Tibial nerve (tissue), 4 donors: Measurements from ENCODE around the gene CALML4. TPM values are rescaled to one million over a fixed set of nuclear protein-coding genes. Genes with fewer than 3 reads are reported as not detected.

Experiments
- DNase-seq, 2 donors: peaks; one replicate each; pipeline ENCODE4 v3.0.0-alpha.2; 2019; ENCODE audit warnings: low spot score in 2 of 2
- H3K27ac ChIP-seq, 4 donors: fragments of 200-600 bp; sonication (generic) in 3 of 4; one replicate each; pipeline ENCODE4 v1.5.1; 2017 to 2019; ENCODE audit warnings: mild to moderate bottlenecking in 1 of 4
- H3K27me3 ChIP-seq, 2 donors: fragments of 200-600 bp; sonication (generic) in 1 of 2; one replicate each; pipeline versions ENCODE4 v1.5.1 to v1.6.0; 2017 to 2019
- H3K36me3 ChIP-seq, 3 donors: fragments of 200-600 bp; sonication (generic); one replicate each; pipeline ENCODE4 v1.5.1; 2018 to 2019
- H3K4me1 ChIP-seq, 4 donors: fragments of 200-600 bp; sonication (generic) in 3 of 4; one replicate each; pipeline ENCODE4 v1.5.1; 2017 to 2019
- H3K4me3 ChIP-seq, 4 donors: fragments of 200-600 bp; sonication (generic) in 3 of 4; one replicate each; pipeline ENCODE4 v1.5.1; 2017 to 2019; ENCODE audit warnings: mild to moderate bottlenecking in 1 of 4, moderate library complexity in 1 of 4
- H3K9me3 ChIP-seq, 4 donors: fragments of 200-600 bp; sonication (generic) in 3 of 4; one replicate each; pipeline ENCODE4 v1.5.1; 2017 to 2019
- CTCF ChIP-seq, 5 experiments: fragments of 200-600 bp in 3 of 5; fragments of 450-650 bp in 2 of 5; sonication (generic) in 3 of 5; IDR thresholded peaks; one replicate each; pipeline ENCODE4 v1.5.1; 2016 to 2019; ENCODE audit warnings: antibody characterized with exemption in 5 of 5, mild to moderate bottlenecking in 3 of 5, moderate library complexity in 2 of 5
- EP300 ChIP-seq, 2 donors: sonication (generic); formaldehyde crosslinking; IDR thresholded peaks; one replicate each; pipeline ENCODE4 v1.6.1; 2017; ENCODE audit warnings: antibody characterized with exemption in 2 of 2, mild to moderate bottlenecking in 1 of 2
- POLR2A ChIP-seq, 2 donors: fragments of 450-650 bp; IDR thresholded peaks; one replicate each; pipeline ENCODE4 v1.6.1; 2017; ENCODE audit warnings: antibody characterized with exemption in 2 of 2, mild to moderate bottlenecking in 2 of 2, moderate library complexity in 2 of 2
- WGBS, 2 donors: methylation state at CpG; one replicate each; pipeline ENCODE4 v1.1.5; 2018; 5-methylcytosine and 5-hydroxymethylcytosine counted together
- total RNA-seq, 4 donors: library from RNA; depleted of rRNA; stranded (reverse); fragments of >200 nt; gene quantifications; one replicate each; pipeline ENCODE4 v1.1.0, GENCODE V29; 2016

CALML4 gene
- total RNA-seq, 4 donors from 2014 or later, result 7.5 to 27.1 (median 13.6) TPM

- H3K4me1 ChIP-seq, result peaks cover 0 to 46% (median 15%) of the 10 kb centered on the region in 4 donors
- DNase-seq, result no peak
- H3K27me3 ChIP-seq, result no peaks in the 10 kb centered on the region
- 60 to 63% methylated on average over 3 of the region's 3 CpGs for WGBS, 2 donors
- H3K9me3 ChIP-seq, result no peaks in the 10 kb centered on the region
- TF ChIP-seq EP300 (IDR thresholded peaks at IDR 0.05) (no peak), POLR2A (IDR thresholded peaks at IDR 0.05) (no peak), CTCF (IDR thresholded peaks at IDR 0.05) (no peak)
- no peak overlapping the region for H3K27ac ChIP-seq
- no peak overlapping the region for H3K4me3 ChIP-seq
- peaks cover 0 to 28% (median 0%) of the 10 kb centered on the region in 3 donors for H3K36me3 ChIP-seq
Observed at GRCh38 chr15:68191555-68191954, 13.6 kb downstream of the CALML4 start.

GRCh38 chr15:68190048-68190447 is 15.1 kb downstream of the CALML4 start:
- Histone ChIP-seq H3K4me1 (peaks cover 0 to 41% (median 12%) of the 10 kb centered on the region in 4 donors), H3K36me3 (peaks cover 0 to 33% (median 0%) of the 10 kb centered on the region in 3 donors), H3K4me3 (no peak overlapping the region), H3K27ac (no peak overlapping the region), H3K9me3 (no peaks in the 10 kb centered on the region), H3K27me3 (no peaks in the 10 kb centered on the region)
- no peak for TF ChIP-seq CTCF (IDR thresholded peaks at IDR 0.05)
- 87 to 93% methylated on average over 4 of the region's 4 CpGs for WGBS, 2 donors
- no peak for DNase-seq

- peaks cover 0 to 47% (median 0%) of the 10 kb centered on the region in 3 donors for H3K36me3 ChIP-seq
- H3K27me3 ChIP-seq, result no peaks in the 10 kb centered on the region
- TF ChIP-seq POLR2A (IDR thresholded peaks at IDR 0.05) (no peak), EP300 (IDR thresholded peaks at IDR 0.05) (no peak), CTCF (IDR thresholded peaks at IDR 0.05) (no peak)
- WGBS, 2 donors, result 57 to 67% methylated on average over 2 of the region's 2 CpGs
- H3K9me3 ChIP-seq, result no peaks in the 10 kb centered on the region
- no peak overlapping the region for H3K4me3 ChIP-seq
- peak overlapping the region; percentile 42 to 76 (median 58) for H3K27ac ChIP-seq
- peaks cover 0 to 34% (median 12%) of the 10 kb centered on the region in 4 donors for H3K4me1 ChIP-seq
- DNase-seq, result no peak
Observed at GRCh38 chr15:68188647-68189046, 16.5 kb downstream of the CALML4 start.

- Histone ChIP-seq H3K27me3 (no peaks in the 10 kb centered on the region), H3K4me1 (peaks cover 0 to 34% (median 12%) of the 10 kb centered on the region in 4 donors), H3K9me3 (no peaks in the 10 kb centered on the region), H3K27ac (peak overlapping the region; percentile 42 to 76 (median 58)), H3K36me3 (peaks cover 0 to 47% (median 0%) of the 10 kb centered on the region in 3 donors), H3K4me3 (peak overlapping the region in 1 of 4 donors; percentile 16)
- no peak for TF ChIP-seq CTCF (IDR thresholded peaks at IDR 0.05)
- TF ChIP-seq EP300 (IDR thresholded peaks at IDR 0.05), result peak in 1 of 2 donors; percentile 61
- peak in 1 of 2 donors; percentile 66 for DNase-seq
- WGBS, 2 donors, result 22 to 24% methylated on average over 9 of the region's 9 CpGs
Observed at GRCh38 chr15:68187559-68187958, 17.6 kb downstream of the CALML4 start.

GRCh38 chr15:68186671-68187397 is 18.3 kb downstream of the CALML4 start:
- H3K4me1 ChIP-seq, result peaks cover 0 to 34% (median 12%) of the 10 kb centered on the region in 4 donors

More at GRCh38 chr15:68186671-68187397, 18.3 kb downstream of the CALML4 start:
- no peak for DNase-seq
- TF ChIP-seq CTCF (IDR thresholded peaks at IDR 0.05) (no peak), POLR2A (IDR thresholded peaks at IDR 0.05) (no peak), EP300 (IDR thresholded peaks at IDR 0.05) (no peak)
- Histone ChIP-seq H3K27ac (peak overlapping the region in 3 of 4 donors; percentile 42 to 76 (median 71)), H3K36me3 (peaks cover 0 to 46% (median 0%) of the 10 kb centered on the region in 3 donors), H3K9me3 (no peaks in the 10 kb centered on the region), H3K4me3 (peak overlapping the region in 1 of 4 donors; percentile 16), H3K27me3 (no peaks in the 10 kb centered on the region)
- WGBS, 2 donors, result 63 to 64% methylated on average over 5 of the region's 5 CpGs
